HEK293 (cell line): ENCODE results near the gene SLC39A11.
"Not testable (repeated sequence)": the region's sequence is repeated elsewhere in the genome, so short reads cannot be mapped to it uniquely, and the experiment has no call there.

Experiments used
- CTCF ChIA-PET: fragments of 350-600 bp; formaldehyde crosslinking; extraction: SDS; loops from one replicate; lab custom pipeline; 2021; ENCODE audit warnings: antibody characterized with exemption; lab: Yijun Ruan, JAX
- POLR2A ChIA-PET: fragments of 300-600 bp; formaldehyde crosslinking; extraction: SDS; loops from one replicate; lab custom pipeline; 2020; ENCODE audit warnings: antibody characterized with exemption, inconsistent platforms; lab: Yijun Ruan, JAX
- H3K27ac ChIP-seq: fragments of 200-500 bp; sonication (Bioruptor generic); 2 replicates; pipeline ENCODE4 v1.5.1; 2014; ENCODE audit warnings: low read depth, low read length, control low read depth, inconsistent platforms; ENCODE audit errors: extremely low read depth
- H3K36me3 ChIP-seq, 2 experiments: fragments of 200-500 bp in 1 of 2; sonication (Bioruptor generic) in 1 of 2; 1 replicate in 1 of 2; 2 replicates in 1 of 2; pipeline ENCODE4 v1.5.1; 2014 to 2017; ENCODE audit warnings: inconsistent platforms in 2 of 2, low read length in 2 of 2; ENCODE audit not compliant: control insufficient read depth in 2 of 2, insufficient read depth in 1 of 2
- H3K4me1 ChIP-seq: fragments of 200-500 bp; sonication (Bioruptor generic); 2 replicates; pipeline ENCODE4 v1.5.1; 2014; ENCODE audit warnings: mild to moderate bottlenecking, low read length, inconsistent platforms; ENCODE audit not compliant: control insufficient read depth, insufficient read depth
- H3K4me3 ChIP-seq: 2 replicates; pipeline ENCODE4 v1.5.1; 2011; ENCODE audit warnings: low read depth, mild to moderate bottlenecking, control low read depth, low read length, moderate library complexity
- H3K9me3 ChIP-seq: fragments of 200-500 bp; sonication (Bioruptor generic); 2 replicates; pipeline ENCODE4 v1.5.1; 2014; ENCODE audit warnings: low read depth, low read length, inconsistent platforms; ENCODE audit not compliant: control insufficient read depth, insufficient read depth
- IKZF3 ChIP-seq: fragments of 450-650 bp; IDR thresholded peaks from 2 replicates; pipeline ENCODE4 v1.5.0; 2018; ENCODE audit warnings: missing biosample characterization, mild to moderate bottlenecking, missing genetic modification characterization, moderate library complexity
- KLF7 ChIP-seq: fragments of 450-650 bp; formaldehyde crosslinking; IDR thresholded peaks from 2 replicates; pipeline ENCODE4 v1.5.1; 2016; ENCODE audit warnings: missing biosample characterization, missing genetic modification characterization, borderline replicate concordance
- MYNN ChIP-seq: fragments of 450-650 bp; formaldehyde crosslinking; IDR thresholded peaks from 2 replicates; pipeline ENCODE4 v1.5.1; 2016; ENCODE audit warnings: missing biosample characterization, missing genetic modification characterization, borderline replicate concordance
- OVOL3 ChIP-seq: fragments of 450-650 bp; formaldehyde crosslinking; IDR thresholded peaks from 2 replicates; pipeline ENCODE4 v1.5.1; 2016; ENCODE audit warnings: missing biosample characterization, missing genetic modification characterization
- TCF7L2 ChIP-seq: IDR thresholded peaks from 2 replicates; pipeline ENCODE4 v1.6.1; 2011; ENCODE audit warnings: low read depth, mild to moderate bottlenecking, inconsistent platforms, low read length, moderate library complexity, borderline replicate concordance
- ZBTB11 ChIP-seq: fragments of 450-650 bp; formaldehyde crosslinking; conservative IDR thresholded peaks from 2 replicates; pipeline ENCODE4 v1.5.1; 2016; ENCODE audit warnings: low read depth, missing biosample characterization, missing genetic modification characterization
- ZNF184 ChIP-seq: fragments of 450-650 bp; IDR thresholded peaks from 2 replicates; pipeline ENCODE4 v1.5.1; 2018; ENCODE audit warnings: missing biosample characterization, mild to moderate bottlenecking, missing genetic modification characterization
- ZNF266 ChIP-seq: fragments of 450-650 bp; formaldehyde crosslinking; IDR thresholded peaks from 2 replicates; pipeline ENCODE4 v1.5.1; 2016; ENCODE audit warnings: missing biosample characterization, missing genetic modification characterization, low read depth
- ZNF280C ChIP-seq: fragments of 450-650 bp; formaldehyde crosslinking; IDR thresholded peaks from 2 replicates; pipeline ENCODE4 v1.5.1; 2016; ENCODE audit warnings: missing biosample characterization, missing genetic modification characterization
- ZNF394 ChIP-seq: fragments of 450-650 bp; formaldehyde crosslinking; IDR thresholded peaks from 2 replicates; pipeline ENCODE4 v1.5.1; 2016; ENCODE audit warnings: missing biosample characterization, missing genetic modification characterization, mild to moderate bottlenecking, moderate library complexity, borderline replicate concordance
- ZNF510 ChIP-seq: fragments of 450-650 bp; formaldehyde crosslinking; IDR thresholded peaks from 2 replicates; pipeline ENCODE4 v1.5.1; 2018; ENCODE audit warnings: mild to moderate bottlenecking, missing genetic modification characterization, missing biosample characterization; ENCODE audit not compliant: insufficient replicate concordance
- ZNF521 ChIP-seq: fragments of 450-650 bp; formaldehyde crosslinking; IDR thresholded peaks from 2 replicates; pipeline ENCODE4 v1.5.1; 2017; ENCODE audit warnings: missing biosample characterization, mild to moderate bottlenecking, missing genetic modification characterization
- ZNF629 ChIP-seq: fragments of 450-650 bp; formaldehyde crosslinking; IDR thresholded peaks from 2 replicates; pipeline ENCODE4 v1.5.1; 2017; ENCODE audit warnings: missing biosample characterization, missing genetic modification characterization

Gene SLC39A11

GRCh38 chr17:72832306-72832705 lies 260.2 kb downstream of the SLC39A11 start (continued):
- TF ChIP-seq ZNF521 (tag by site-specific recombination) (no peak), ZNF510 (tag by site-specific recombination) (no peak), ZBTB11 (tag by site-specific recombination) (no peak)

- no peaks in the 10 kb centered on the region for H3K9me3 ChIP-seq
- H3K27ac ChIP-seq = no peak overlapping the region
- TF ChIP-seq ZNF394 (tag by site-specific recombination) = no peak
- TF ChIP-seq KLF7 = no peak
- TF ChIP-seq, all 188 proteins: peak for 0
- H3K4me1 ChIP-seq = no peaks in the 10 kb centered on the region
- POLR2A ChIA-PET = no interaction called here
- no peak overlapping the region for H3K4me3 ChIP-seq
- CTCF ChIA-PET = interaction anchor here (0.6 kb wide), 1 partner anchor 1168 kb away, joined by 5 read pairs; no protein-coding TSS in a partner anchor
- no peaks in the 10 kb centered on the region for H3K36me3 ChIP-seq
Observed at GRCh38 chr17:72829883-72830282, 262.6 kb downstream of the SLC39A11 start.

- no peak overlapping the region for H3K4me3 ChIP-seq
- H3K27ac ChIP-seq = no peak overlapping the region
- no peaks in the 10 kb centered on the region for H3K36me3 ChIP-seq
- ChIA-PET POLR2A (no interaction called here), CTCF (interaction anchor here (0.7 kb wide), 1 partner anchor 78 kb away, joined by 3 read pairs; no protein-coding TSS in a partner anchor)
- TF ChIP-seq ZNF184 (tag by site-specific recombination) (peak; percentile 94), ZNF629 (tag by site-specific recombination) (no peak), ZNF280C (no peak), OVOL3 (tag by site-specific recombination) (no peak), ZNF266 (tag by site-specific recombination) (no peak), MYNN (tag by site-specific recombination) (no peak), TCF7L2 (no peak), IKZF3 (no peak)
- H3K4me1 ChIP-seq = no peaks in the 10 kb centered on the region
- no peaks in the 10 kb centered on the region for H3K9me3 ChIP-seq
Observed at GRCh38 chr17:72826602-72827001, 265.9 kb downstream of the SLC39A11 start.

GRCh38 chr17:72826059-72826458 lies 266.4 kb downstream of the SLC39A11 start:
- H3K36me3 ChIP-seq, H3K9me3 ChIP-seq, H3K4me3 ChIP-seq, H3K27ac ChIP-seq, POLR2A ChIA-PET, H3K4me1 ChIP-seq: not testable (repeated sequence)
- CTCF ChIA-PET = interaction anchor here (0.7 kb wide), 1 partner anchor 267 kb away, joined by 5 read pairs; no protein-coding TSS in a partner anchor
